AG04449 (cell line): ENCODE results near the gene GPC1.

ENCODE experiments used
- CTCF ChIA-PET: fragments of 350-600 bp; formaldehyde crosslinking; extraction: SDS; loops from one replicate; lab custom pipeline; 2021; ENCODE audit warnings: antibody characterized with exemption; lab: Yijun Ruan, JAX
- POLR2A ChIA-PET: fragments of 400-600, 350-600 bp; formaldehyde crosslinking; extraction: SDS; loops from one replicate; lab custom pipeline; 2020; ENCODE audit warnings: antibody characterized with exemption, inconsistent platforms; lab: Yijun Ruan, JAX
- DNase-seq: peaks from one replicate; pipeline ENCODE4 v3.0.0-alpha.2; 2010; ENCODE audit warnings: low read depth, low spot score
- H3K4me3 ChIP-seq: 2 replicates; pipeline ENCODE4 v1.5.1; 2011; ENCODE audit warnings: low read depth, mild to moderate bottlenecking, control low read depth, low read length
- TF ChIP-seq, protein P1 (sequence below): IDR thresholded peaks from one replicate; pipeline ENCODE4 v1.5.1; 2011; ENCODE audit warnings: mild to moderate bottlenecking, moderate library complexity, low read length, control low read depth, inconsistent platforms; ENCODE audit not compliant: insufficient read depth; ENCODE audit errors: missing control alignments

GPC1 gene

GRCh38 chr2:240467149-240467642 lies 31.7 kb downstream of the GPC1 start:
- no peak overlapping the region for H3K4me3 ChIP-seq
- DNase-seq, result no peak
- ChIA-PET CTCF (no interaction called here), POLR2A (no interaction called here)
- TF ChIP-seq, protein P1, sequence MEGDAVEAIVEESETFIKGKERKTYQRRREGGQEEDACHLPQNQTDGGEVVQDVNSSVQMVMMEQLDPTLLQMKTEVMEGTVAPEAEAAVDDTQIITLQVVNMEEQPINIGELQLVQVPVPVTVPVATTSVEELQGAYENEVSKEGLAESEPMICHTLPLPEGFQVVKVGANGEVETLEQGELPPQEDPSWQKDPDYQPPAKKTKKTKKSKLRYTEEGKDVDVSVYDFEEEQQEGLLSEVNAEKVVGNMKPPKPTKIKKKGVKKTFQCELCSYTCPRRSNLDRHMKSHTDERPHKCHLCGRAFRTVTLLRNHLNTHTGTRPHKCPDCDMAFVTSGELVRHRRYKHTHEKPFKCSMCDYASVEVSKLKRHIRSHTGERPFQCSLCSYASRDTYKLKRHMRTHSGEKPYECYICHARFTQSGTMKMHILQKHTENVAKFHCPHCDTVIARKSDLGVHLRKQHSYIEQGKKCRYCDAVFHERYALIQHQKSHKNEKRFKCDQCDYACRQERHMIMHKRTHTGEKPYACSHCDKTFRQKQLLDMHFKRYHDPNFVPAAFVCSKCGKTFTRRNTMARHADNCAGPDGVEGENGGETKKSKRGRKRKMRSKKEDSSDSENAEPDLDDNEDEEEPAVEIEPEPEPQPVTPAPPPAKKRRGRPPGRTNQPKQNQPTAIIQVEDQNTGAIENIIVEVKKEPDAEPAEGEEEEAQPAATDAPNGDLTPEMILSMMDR, result no peak

DNA sequence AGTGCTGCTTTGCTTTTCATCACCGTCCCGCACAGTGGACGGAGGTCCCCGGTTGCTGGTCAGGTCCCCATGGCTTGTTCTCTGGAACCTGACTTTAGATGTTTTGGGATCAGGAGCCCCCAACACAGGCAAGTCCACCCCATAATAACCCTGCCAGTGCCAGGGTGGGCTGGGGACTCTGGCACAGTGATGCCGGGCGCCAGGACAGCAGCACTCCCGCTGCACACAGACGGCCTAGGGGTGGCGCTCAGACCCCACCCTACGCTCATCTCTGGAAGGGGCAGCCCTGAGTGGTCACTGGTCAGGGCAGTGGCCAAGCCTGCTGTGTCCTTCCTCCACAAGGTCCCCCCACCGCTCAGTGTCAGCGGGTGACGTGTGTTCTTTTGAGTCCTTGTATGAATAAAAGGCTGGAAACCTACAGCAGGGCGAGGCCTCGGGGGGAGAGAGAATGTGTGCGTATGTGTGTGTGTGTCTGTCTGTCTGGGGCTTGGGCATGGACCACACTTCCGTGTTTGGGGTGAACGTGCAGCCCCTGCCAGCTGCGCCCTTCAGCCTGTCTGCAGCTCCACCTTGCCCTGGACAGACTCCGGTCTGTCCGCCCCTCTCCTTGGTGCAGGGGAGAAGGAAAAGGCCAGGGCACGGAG lies 32.3 kb downstream of the GPC1 start:
- no peak for DNase-seq
- POLR2A ChIA-PET, result no interaction called here
- CTCF ChIA-PET, result no interaction called here
- TF ChIP-seq, protein P1, result no peak
- no peak overlapping the region for H3K4me3 ChIP-seq

GRCh38 chr2:240468303-240469238 lies 33.1 kb downstream of the GPC1 start:
- no peak overlapping the region for H3K4me3 ChIP-seq
- DNase-seq, result no peak
- TF ChIP-seq, protein P1, result no peak
- ChIA-PET CTCF (no interaction called here), POLR2A (no interaction called here)

GRCh38 chr2:240469239-240469636 lies 33.8 kb downstream of the GPC1 start:
- TF ChIP-seq, protein P1, result no peak
- DNase-seq, result no peak
- ChIA-PET CTCF (no interaction called here), POLR2A (no interaction called here)
- no peak overlapping the region for H3K4me3 ChIP-seq

DNA sequence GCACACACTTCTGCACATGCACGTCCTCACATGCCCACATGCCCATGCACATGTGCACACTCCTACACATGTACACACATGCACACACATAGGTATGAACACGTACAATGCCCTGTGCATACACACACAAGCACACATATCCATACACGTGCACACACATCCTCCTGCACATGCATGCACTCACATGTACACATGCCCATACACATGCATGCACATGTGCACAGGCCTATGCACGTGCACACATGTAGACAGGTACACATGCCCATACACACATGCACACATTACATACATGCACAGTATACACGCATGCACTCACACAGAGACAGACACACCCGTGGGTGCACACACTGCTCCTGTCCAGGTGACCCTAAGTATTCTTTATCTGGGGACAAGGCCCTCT lies 34.3 kb downstream of the GPC1 start:
- ChIA-PET POLR2A (no interaction called here), CTCF (no interaction called here)
- no peak overlapping the region for H3K4me3 ChIP-seq
- TF ChIP-seq, protein P1, result no peak
- DNase-seq, result no peak
